AG09319 (cell line): ENCODE measurements around the gene HIVEP1.

Experiments used
- DNase-seq: peaks from one replicate; pipeline ENCODE4 v3.0.0-alpha.2; 2010; ENCODE audit warnings: low read depth; ENCODE audit errors: extremely low read depth
- TF ChIP-seq, protein P1 (sequence below): IDR thresholded peaks from 2 replicates; pipeline ENCODE4 v1.5.1; 2011; ENCODE audit warnings: low read depth, mild to moderate bottlenecking, inconsistent platforms, low read length, moderate library complexity

Gene HIVEP1

DNA sequence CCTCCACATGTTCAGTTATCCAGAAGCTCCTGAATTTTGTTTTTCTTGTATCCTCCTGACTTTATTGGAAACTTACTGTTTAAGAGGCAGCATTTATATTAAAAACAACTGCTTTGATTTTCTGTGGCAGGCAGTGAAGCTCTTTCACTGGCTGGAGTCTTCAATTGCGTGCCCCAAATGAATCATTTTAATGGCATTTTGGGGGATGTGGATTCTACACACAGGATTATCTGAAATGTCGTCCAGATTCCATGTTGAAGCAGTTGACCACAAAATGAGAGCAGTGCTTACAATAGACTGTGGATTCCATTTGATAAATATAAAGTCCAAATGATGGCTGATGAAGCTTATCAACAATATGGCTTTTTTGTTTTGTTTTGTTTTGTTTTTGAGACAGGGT lies 41.0 kb upstream of the HIVEP1 start:
- TF ChIP-seq, protein P1, sequence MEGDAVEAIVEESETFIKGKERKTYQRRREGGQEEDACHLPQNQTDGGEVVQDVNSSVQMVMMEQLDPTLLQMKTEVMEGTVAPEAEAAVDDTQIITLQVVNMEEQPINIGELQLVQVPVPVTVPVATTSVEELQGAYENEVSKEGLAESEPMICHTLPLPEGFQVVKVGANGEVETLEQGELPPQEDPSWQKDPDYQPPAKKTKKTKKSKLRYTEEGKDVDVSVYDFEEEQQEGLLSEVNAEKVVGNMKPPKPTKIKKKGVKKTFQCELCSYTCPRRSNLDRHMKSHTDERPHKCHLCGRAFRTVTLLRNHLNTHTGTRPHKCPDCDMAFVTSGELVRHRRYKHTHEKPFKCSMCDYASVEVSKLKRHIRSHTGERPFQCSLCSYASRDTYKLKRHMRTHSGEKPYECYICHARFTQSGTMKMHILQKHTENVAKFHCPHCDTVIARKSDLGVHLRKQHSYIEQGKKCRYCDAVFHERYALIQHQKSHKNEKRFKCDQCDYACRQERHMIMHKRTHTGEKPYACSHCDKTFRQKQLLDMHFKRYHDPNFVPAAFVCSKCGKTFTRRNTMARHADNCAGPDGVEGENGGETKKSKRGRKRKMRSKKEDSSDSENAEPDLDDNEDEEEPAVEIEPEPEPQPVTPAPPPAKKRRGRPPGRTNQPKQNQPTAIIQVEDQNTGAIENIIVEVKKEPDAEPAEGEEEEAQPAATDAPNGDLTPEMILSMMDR: no peak
- peak; percentile 82 for DNase-seq

DNA sequence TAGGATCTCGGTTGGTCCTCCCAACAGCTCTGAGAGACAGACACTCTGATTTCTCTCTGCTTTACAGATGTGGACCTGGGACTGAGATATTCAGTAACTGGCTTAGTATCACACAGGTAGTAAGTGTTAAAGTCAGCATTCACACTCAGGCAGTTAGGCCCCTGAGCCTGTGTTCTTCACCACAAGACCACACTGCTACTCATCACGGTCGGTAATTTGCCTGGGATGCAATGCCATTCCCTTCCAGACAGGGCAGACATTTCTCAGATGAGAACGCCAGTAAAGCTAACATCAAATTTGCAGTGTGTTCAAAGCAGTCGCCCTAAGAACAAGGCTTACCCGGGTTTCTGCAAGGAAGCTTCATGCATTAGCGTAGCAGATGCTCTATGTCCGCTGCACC lies 39.8 kb upstream of the HIVEP1 start:
- no peak for DNase-seq
- TF ChIP-seq, protein P1: no peak

DNA sequence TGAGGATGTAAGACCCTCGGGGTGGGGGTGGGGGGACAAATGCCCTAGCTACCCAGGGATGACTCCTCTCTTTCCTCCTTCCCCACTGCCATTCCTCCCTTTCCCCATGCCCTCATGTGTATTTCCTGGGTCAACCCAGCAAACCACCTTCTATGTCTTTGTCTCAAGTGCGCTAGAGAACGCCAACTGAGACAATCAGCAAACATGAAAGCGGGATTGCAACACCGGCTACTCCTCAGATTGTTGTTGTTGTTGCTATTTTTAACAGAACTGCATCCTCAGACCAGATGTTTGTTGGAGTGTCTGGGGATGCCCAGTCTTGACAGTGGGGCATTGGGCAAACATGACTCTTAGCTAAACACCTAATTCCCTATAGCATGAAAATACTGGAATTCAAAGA lies 39.3 kb upstream of the HIVEP1 start:
- TF ChIP-seq, protein P1: no peak
- DNase-seq: peak; percentile 12

DNA sequence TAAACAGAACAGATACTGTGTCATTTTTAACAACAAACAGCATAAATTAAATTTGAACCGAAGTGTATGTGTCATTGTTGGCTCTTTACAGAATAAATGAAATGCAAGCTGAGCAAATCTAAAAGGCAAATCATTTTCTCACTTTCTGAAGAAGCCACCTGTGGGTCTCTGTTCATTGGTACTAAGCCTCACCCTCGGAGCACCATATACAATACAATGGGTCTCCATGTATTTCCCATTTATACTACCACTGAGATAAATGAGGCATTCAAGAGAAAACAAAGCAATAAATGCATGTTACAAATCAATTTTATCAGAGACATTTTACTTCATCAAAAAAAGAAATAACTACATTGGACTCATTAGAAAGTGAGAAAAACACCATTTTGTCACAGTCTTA lies 38.9 kb upstream of the HIVEP1 start:
- no peak for DNase-seq
- TF ChIP-seq, protein P1: no peak

DNA sequence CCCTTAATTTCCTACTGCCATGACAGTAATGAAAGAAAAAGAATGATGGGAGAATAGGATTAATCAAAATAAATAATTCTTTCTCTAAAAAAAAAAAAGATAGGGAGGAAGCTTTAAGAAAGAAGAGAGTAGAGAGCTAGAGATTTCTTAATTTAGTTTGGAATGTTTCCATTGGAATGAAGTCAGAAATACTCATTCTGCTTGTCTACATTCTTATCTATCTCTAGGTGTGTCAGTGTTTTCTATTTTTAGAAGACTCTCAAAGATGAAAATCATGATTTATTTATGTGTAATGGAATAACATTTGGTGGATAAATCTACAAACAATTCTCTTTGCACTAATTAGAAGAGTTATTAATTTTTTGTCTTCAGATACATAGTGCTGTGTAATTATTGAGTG lies 38.0 kb upstream of the HIVEP1 start:
- DNase-seq: no peak

DNA sequence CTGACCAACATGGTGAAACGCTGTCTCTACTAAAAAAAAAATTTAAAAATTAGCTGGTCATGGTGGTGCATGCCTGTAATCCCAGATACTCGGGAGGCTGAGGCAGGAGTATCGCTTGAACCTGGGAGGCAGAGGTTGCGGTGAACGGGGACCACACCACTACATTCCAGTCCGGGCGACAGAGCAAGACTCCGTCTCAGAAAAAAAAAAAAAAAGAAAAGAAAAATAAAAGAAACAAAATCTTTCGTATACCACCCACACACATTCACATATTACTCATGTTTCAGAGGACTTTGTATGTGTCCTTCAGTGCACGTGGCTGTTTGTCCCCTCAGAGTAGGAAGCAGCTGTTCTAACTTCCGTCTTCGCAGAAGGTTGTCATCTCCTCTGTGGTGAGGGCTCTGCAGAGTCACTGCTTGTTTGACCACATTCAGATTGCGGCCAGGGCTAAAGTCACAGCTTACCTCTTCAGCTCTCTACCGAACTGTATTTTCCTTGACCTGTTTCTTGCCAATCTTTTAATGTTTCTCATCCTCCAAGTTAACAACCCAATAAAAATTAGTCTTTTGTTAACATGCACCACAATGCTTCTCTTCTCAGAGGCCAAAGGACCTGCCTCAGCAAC lies 36.6 kb upstream of the HIVEP1 start:
- TF ChIP-seq, protein P1: no peak
- no peak for DNase-seq

More for the DNA sequence above, 38.0 kb upstream of the HIVEP1 start:
- TF ChIP-seq, protein P1: no peak

DNA sequence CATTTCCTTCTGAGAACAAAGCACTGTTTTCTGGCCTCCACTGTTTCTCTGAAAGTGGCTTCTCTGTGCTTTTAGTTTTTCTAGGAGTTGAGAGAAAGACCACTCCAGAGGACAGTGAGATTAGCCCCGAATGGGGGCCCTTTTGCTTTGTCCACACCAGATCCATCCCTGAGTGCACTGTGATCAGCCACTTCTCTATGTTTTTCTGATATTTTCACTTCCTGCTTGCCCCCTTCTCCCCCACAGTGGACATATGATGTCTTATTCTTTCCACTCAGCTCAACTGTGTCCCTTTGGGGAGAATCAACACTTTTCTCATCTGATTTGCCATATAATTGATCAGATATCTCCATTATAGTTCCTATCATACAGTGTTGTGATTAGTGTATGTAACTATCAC lies 35.6 kb upstream of the HIVEP1 start:
- TF ChIP-seq, protein P1: no peak
- no peak for DNase-seq
